ENCODE measurements around the gene STAB1. TPM values are rescaled to one million over a fixed set of nuclear protein-coding genes. Genes with fewer than 3 reads are reported as not detected.
A peak's percentile ranks its signal among the peaks of the same experiment; 100 is the strongest.

STAB1 gene
- total and polyA plus RNA-seq, 10 of the 15 experiments (the other 5 are each of a cell fraction or from before 2014, with no cell fraction given), result 0.46 TPM; not detected in 9

DNA sequence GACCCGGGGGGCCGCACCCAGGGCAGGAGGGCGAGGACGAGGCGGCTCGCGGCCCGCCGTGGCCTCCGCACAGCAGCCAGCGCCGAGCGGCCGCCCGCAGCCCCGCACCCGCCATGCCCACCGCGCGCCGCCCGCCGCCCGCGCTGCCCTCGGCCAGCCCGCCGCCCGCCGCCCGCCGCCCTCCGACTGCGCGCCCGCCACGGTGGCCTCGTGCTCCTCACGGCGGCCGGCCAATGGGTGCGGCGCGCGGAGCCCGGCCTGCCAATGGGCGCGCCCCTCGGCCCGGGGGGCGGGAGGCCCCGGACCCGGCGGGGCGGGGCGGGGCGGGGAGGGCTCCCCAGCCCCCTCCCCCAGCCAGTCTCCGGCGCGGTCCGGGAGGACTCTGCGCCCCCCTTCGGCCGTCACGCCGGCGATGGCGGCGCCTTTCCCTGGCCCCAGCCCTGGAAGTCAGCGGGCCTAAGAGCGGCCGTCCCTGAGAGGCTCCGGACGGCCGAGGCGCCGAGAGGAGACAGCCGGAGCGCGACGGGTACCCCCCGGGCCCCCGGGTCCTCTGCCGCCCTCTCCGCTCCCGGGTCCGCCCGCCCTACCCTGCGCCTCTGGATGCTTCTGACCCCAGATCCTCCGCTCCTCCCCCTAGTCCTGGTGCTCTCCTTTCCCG, 38.6 kb downstream of the STAB1 start, which contains the start of gene NT5DC2 (continued):
- TF ChIP-seq, protein P1, sequence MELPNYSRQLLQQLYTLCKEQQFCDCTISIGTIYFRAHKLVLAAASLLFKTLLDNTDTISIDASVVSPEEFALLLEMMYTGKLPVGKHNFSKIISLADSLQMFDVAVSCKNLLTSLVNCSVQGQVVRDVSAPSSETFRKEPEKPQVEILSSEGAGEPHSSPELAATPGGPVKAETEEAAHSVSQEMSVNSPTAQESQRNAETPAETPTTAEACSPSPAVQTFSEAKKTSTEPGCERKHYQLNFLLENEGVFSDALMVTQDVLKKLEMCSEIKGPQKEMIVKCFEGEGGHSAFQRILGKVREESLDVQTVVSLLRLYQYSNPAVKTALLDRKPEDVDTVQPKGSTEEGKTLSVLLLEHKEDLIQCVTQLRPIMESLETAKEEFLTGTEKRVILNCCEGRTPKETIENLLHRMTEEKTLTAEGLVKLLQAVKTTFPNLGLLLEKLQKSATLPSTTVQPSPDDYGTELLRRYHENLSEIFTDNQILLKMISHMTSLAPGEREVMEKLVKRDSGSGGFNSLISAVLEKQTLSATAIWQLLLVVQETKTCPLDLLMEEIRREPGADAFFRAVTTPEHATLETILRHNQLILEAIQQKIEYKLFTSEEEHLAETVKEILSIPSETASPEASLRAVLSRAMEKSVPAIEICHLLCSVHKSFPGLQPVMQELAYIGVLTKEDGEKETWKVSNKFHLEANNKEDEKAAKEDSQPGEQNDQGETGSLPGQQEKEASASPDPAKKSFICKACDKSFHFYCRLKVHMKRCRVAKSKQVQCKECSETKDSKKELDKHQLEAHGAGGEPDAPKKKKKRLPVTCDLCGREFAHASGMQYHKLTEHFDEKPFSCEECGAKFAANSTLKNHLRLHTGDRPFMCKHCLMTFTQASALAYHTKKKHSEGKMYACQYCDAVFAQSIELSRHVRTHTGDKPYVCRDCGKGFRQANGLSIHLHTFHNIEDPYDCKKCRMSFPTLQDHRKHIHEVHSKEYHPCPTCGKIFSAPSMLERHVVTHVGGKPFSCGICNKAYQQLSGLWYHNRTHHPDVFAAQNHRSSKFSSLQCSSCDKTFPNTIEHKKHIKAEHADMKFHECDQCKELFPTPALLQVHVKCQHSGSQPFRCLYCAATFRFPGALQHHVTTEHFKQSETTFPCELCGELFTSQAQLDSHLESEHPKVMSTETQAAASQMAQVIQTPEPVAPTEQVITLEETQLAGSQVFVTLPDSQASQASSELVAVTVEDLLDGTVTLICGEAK (IDR thresholded peaks at IDR 0.05; ENCODE audit: borderline replicate concordance), result no peak
- TF ChIP-seq PBX3 (IDR thresholded peaks at IDR 0.05; ENCODE audit: insufficient replicate concordance, low read depth, low read length) (peak; percentile 62), NFYB (IDR thresholded peaks at IDR 0.05; ENCODE audit: insufficient read depth, low read depth, low read length) (peak; percentile 63; the same call in 1 of the 2 replicates), TCF7 (IDR thresholded peaks at IDR 0.05; ENCODE audit: borderline replicate concordance) (no peak), ZNF384 (IDR thresholded peaks at IDR 0.05; ENCODE audit: borderline replicate concordance, low read depth, low read length) (no peak), YY1 (IDR thresholded peaks at IDR 0.05; ENCODE audit: low read depth, low read length) (peak; percentile 78; the same call in 1 of the 2 replicates), EGR1 (IDR thresholded peaks at IDR 0.05; ENCODE audit: borderline replicate concordance in 1 of 2, low read depth in 2 of 2, low read length in 2 of 2) (0 out of 3 replicates have a peak, but pooled peaks of 1 of the 2 experiments have one; percentile 37), ZSCAN29 (IDR thresholded peaks at IDR 0.05) (no peak), RELA (IDR thresholded peaks at IDR 0.05; ENCODE audit: borderline replicate concordance, partially characterized antibody) (no peak), BHLHE40 (IDR thresholded peaks at IDR 0.05; ENCODE audit: borderline replicate concordance in 1 of 2, low read depth in 2 of 2, low read length in 1 of 2) (peak in 1 of 2 experiments; percentile 33; a peak in 1 of 4 replicates), IRF3 (IDR thresholded peaks at IDR 0.05) (no peak)

Measured in GM12878 (cell line).